ENCODE results near the gene STEAP1B. TPM values are rescaled to one million over a fixed set of nuclear protein-coding genes. Genes with fewer than 3 reads are reported as not detected.

STEAP1B gene
- polyA plus RNA-seq, 3 donors: 0.16 TPM; not detected in 2

GRCh38 chr7:22375359-22376048, 124.5 kb downstream of the STEAP1B start:
- H3K9ac ChIP-seq (ENCODE audit: insufficient read depth, low read length, poor library complexity, severe bottlenecking): no peak overlapping the region
- no peaks in the 10 kb centered on the region for H3K27me3 ChIP-seq (ENCODE audit: control insufficient read depth in 2 of 2, insufficient read depth in 2 of 2, low read length in 2 of 2)
- no peak overlapping the region for H3K4me2 ChIP-seq (replicated peaks; ENCODE audit: extremely low read depth, low read length, poor library complexity, severe bottlenecking)
- H3K36me3 Mint-ChIP-seq: no peaks in the 10 kb centered on the region
- H3K27ac ChIP-seq (ENCODE audit: low read depth in 1 of 2, low read length in 2 of 2): no peak overlapping the region
- TF ChIP-seq CTCF (IDR thresholded peaks at IDR 0.05): no peak
- no peak overlapping the region for H3K4me3 Mint-ChIP-seq
- peaks cover 0 to 2% (median 1%) of the 10 kb centered on the region in 3 donors for H3K27me3 Mint-ChIP-seq (ENCODE audit: low read depth in 3 of 3)
- intact Hi-C loops (cut with micrococcal nuclease): no loop called here
- no peaks in the 10 kb centered on the region for H4K20me1 ChIP-seq (ENCODE audit: insufficient read depth, low read length)
- no peaks in the 10 kb centered on the region for H3K36me3 ChIP-seq (replicated peaks in 1 of 2; ENCODE audit: control insufficient read depth in 1 of 2, insufficient read depth in 2 of 2, low read length in 2 of 2)
- H3K79me2 ChIP-seq (ENCODE audit: insufficient read depth, low read length): no peaks in the 10 kb centered on the region
- no peak overlapping the region for H3K27ac Mint-ChIP-seq
- no peaks in the 10 kb centered on the region for H3K4me1 Mint-ChIP-seq
- H3K4me1 ChIP-seq (ENCODE audit: control insufficient read depth in 1 of 2, insufficient read depth in 2 of 2, low read length in 2 of 2): no peaks in the 10 kb centered on the region
- no peak overlapping the region for H3K4me3 ChIP-seq (replicated peaks in 1 of 3; ENCODE audit: low read depth in 2 of 3, low read length in 3 of 3)
- no peak overlapping the region for H2AFZ ChIP-seq (ENCODE audit: insufficient read depth, low read depth, low read length, poor library complexity, severe bottlenecking)
- no CpG with 5 or more reads among the region's 2 CpGs for WGBS (ENCODE audit: insufficient coverage)
- no peak for DNase-seq
- peaks cover 0 to 2% (median 0%) of the 10 kb centered on the region in 7 donors for H3K9me3 Mint-ChIP-seq
- H3K9me3 ChIP-seq (replicated peaks in 1 of 2; ENCODE audit: control insufficient read depth in 1 of 2, insufficient read depth in 1 of 2, low read length in 2 of 2): no peaks in the 10 kb centered on the region

DNA sequence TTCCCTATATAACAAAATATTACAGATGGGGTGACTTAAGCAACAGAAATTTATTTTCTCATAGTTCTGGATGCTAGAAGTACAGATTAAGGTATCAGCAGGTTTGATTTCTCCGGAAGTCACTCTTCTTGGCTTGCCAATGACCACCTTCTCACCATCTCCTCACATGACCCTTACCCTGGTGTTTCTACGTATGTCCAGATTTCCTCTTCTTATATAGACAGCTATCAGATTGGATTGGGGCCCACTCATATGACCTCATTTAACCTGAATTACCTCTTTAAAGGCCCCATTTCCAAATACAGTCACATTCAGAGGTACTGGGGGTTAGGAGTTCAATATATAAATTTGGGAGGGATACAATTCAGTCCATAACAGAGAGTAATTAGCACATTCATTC, 126.1 kb downstream of the STEAP1B start:
- Histone ChIP-seq H3K27me3 (ENCODE audit: control insufficient read depth in 2 of 2, insufficient read depth in 2 of 2, low read length in 2 of 2) (no peaks in the 10 kb centered on the region), H3K79me2 (ENCODE audit: insufficient read depth, low read length) (no peaks in the 10 kb centered on the region), H3K27ac (ENCODE audit: low read depth in 1 of 2, low read length in 2 of 2) (no peak overlapping the region), H3K4me2 (replicated peaks; ENCODE audit: extremely low read depth, low read length, poor library complexity, severe bottlenecking) (no peak overlapping the region), H3K36me3 (replicated peaks in 1 of 2; ENCODE audit: control insufficient read depth in 1 of 2, insufficient read depth in 2 of 2, low read length in 2 of 2) (no peaks in the 10 kb centered on the region), H4K20me1 (ENCODE audit: insufficient read depth, low read length) (no peaks in the 10 kb centered on the region), H3K4me1 (ENCODE audit: control insufficient read depth in 1 of 2, insufficient read depth in 2 of 2, low read length in 2 of 2) (no peaks in the 10 kb centered on the region), H3K9ac (ENCODE audit: insufficient read depth, low read length, poor library complexity, severe bottlenecking) (no peak overlapping the region), H3K4me3 (replicated peaks in 1 of 3; ENCODE audit: low read depth in 2 of 3, low read length in 3 of 3) (no peak overlapping the region), H3K9me3 (replicated peaks in 1 of 2; ENCODE audit: control insufficient read depth in 1 of 2, insufficient read depth in 1 of 2, low read length in 2 of 2) (no peaks in the 10 kb centered on the region), H2AFZ (ENCODE audit: insufficient read depth, low read depth, low read length, poor library complexity, severe bottlenecking) (no peak overlapping the region)
- DNase-seq: no peak
- intact Hi-C loops (cut with micrococcal nuclease): no loop called here
- Mint-ChIP-seq H3K9me3 (no peaks in the 10 kb centered on the region), H3K4me1 (no peaks in the 10 kb centered on the region), H3K27me3 (ENCODE audit: low read depth in 3 of 3) (peaks cover 0 to 1% (median 0%) of the 10 kb centered on the region in 3 donors), H3K27ac (no peak overlapping the region), H3K4me3 (no peak overlapping the region), H3K36me3 (no peaks in the 10 kb centered on the region)
- WGBS (ENCODE audit: insufficient coverage): no CpG with 5 or more reads among the region's 2 CpGs
- TF ChIP-seq CTCF (IDR thresholded peaks at IDR 0.05): no peak
